LHCN-M2 (cell line): ENCODE measurements around the gene CMYA5. TPM values are rescaled to one million over a fixed set of nuclear protein-coding genes. Genes with fewer than 3 reads are reported as not detected.
"Not testable (repeated sequence)": the region's sequence is repeated elsewhere in the genome, so short reads cannot be mapped to it uniquely, and the experiment has no call there.

ENCODE experiments used
- DNase-seq: peaks from one replicate; pipeline ENCODE4 v3.0.0-alpha.2; 2012; ENCODE audit warnings: low read depth
- polyA plus RNA-seq: library from polyadenylated mRNA; unstranded; fragments of >200 nt; gene quantifications from one replicate; pipeline ENCODE4 v1.2.1, GENCODE V29; 2012; ENCODE audit warnings: missing spikeins
- total RNA-seq: library from RNA; depleted of rRNA; stranded (reverse); fragments of >200 nt; gene quantifications from 2 replicates; pipeline ENCODE4 v1.2.3, GENCODE V29; 2014; rRNA removed

Gene CMYA5
- 0.06 TPM in 2 replicates for total RNA-seq
- 0.07 TPM for polyA plus RNA-seq

GRCh38 chr5:79689541-79690466 lies at the start of gene CMYA5:
Gene CMYA5, plus strand, starts transcription at chr5:79689836. Its CDS starts 72 bp downstream, at chr5:79689908.
- peak; percentile 5 for DNase-seq

DNA sequence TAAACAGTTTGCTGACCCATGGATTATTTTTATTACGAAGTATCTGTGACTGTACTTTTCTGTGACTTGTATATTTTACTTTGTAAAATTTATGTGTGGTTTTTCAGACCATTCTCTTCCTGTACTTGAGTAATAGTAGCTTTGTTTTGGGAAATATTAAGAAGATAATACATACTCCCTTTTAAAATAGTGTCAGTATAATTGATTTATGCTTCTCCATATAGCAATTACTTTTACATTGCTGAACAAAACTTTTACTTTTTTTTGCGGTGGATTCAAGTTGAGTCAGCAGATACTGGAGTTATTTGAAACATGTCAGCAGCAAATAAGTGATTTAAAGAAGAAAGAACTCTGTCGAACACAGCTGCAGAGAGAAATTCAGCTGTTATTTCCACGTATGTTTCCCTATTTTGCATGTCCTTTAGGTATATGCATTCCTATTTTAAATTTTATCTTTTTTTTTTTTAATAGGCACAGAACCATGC lies 49.0 kb upstream of the CMYA5 start:
- no peak for DNase-seq

DNA sequence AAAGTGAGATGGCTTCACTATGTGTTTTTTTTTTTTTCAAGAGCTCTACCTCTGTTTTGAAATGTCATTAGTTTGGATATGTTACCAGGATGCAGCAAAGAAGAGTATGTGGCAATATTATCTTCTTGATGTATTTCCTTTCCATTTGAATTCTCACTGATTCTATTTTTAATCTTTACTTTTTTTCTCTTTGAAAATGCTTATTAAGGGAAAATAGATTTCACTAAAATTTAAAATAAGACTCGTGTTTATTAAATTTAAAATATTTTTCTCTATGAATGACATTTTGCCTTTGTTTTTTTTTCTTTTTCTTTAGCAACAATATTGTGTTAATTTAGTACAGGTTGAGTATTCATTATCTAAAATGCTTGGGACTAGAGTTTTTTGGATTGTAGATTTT lies 48.2 kb upstream of the CMYA5 start:
- no peak for DNase-seq

- no peak for DNase-seq
These were observed 47.4 kb upstream of the CMYA5 start for GRCh38 chr5:79642210-79642609.

- DNase-seq: no peak
These were observed 35.8 kb upstream of the CMYA5 start for GRCh38 chr5:79653843-79654242.

DNA sequence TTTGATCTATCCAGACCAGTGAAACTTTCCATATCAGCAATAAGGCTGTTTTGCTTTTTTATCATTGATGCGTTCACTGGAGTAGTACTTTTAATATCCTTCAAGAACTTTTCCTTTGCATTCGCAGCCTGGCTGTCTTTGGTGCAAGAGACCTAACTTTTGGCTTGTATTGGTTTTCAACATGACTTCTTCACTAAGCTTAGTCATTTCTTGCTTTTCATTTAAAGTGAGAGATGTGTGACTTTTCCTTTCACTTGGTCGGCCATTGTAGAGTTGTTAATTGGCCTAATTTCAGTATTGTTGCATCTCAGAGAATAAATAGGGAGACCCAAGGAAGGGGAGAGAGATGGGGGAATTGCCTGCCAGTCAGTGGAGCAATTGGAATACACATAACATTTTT lies 26.4 kb upstream of the CMYA5 start:
- DNase-seq: no peak

GRCh38 chr5:79666758-79667157 lies 22.9 kb upstream of the CMYA5 start:
- DNase-seq: no peak

- DNase-seq: no peak
These were observed 17.2 kb upstream of the CMYA5 start for GRCh38 chr5:79672392-79672791.

GRCh38 chr5:79676354-79676753 lies 13.3 kb upstream of the CMYA5 start:
- not testable (repeated sequence) for DNase-seq

DNA sequence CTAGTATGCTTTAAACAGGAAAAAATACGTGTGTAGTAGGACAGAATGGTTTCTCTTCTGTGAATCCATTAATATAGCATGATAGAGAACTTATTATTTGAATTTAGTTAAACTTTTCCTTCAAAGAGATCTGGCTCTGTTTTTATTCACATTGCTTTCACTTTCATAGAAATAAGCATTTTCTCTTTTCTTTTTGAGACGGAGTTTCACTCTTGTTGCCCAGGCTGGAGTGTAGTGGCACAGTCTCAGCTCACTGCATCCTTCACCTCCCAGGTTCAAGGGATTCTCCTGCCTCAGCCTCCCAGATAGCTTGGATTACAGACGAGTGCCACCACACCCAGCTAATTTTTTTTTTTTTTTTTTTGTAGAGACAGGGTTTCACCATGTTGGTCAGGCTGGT lies 7.5 kb upstream of the CMYA5 start:
- DNase-seq: not testable (repeated sequence)

GRCh38 chr5:79684782-79685181 lies 4.9 kb upstream of the CMYA5 start:
- no peak for DNase-seq

- DNase-seq: no peak
These were observed 4.0 kb upstream of the CMYA5 start for GRCh38 chr5:79685627-79686026.

DNA sequence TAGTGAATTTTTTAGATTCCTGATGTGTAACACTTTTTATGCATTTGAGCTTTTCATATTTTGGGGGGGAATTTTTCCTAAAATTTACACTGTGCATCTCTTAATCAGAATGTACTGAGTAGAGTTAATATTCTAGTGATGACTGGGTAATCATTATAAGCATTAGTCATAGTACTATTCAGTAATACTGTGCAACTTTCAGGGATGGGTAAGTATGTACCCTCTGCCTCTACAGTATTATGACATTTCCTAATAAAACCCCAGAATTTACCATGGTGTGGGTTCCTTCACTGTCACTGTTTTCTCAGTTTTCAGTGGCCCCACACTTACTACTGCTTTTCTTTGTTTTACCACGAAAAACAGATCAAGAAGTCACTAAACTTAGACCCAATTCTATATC lies 2.8 kb upstream of the CMYA5 start:
- DNase-seq: no peak

DNA sequence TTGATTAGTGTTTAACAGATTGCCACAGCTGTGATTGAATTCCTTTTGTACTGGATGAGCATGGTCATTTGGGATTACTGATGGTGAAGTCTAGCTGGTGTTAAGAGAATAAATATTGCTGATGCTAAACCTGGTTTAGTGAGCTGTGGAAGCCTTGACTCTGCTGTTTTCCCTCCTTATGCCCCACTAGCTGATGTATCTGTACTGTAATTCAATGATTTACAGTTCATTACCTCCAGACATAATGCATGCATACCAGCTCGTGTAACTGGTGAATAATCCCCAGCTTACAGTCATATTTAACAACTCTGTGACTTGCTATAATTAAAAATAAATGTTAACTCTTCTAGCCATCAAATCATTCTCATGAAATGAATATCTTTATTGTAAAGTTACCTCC lies 1.7 kb upstream of the CMYA5 start:
- DNase-seq: no peak

DNA sequence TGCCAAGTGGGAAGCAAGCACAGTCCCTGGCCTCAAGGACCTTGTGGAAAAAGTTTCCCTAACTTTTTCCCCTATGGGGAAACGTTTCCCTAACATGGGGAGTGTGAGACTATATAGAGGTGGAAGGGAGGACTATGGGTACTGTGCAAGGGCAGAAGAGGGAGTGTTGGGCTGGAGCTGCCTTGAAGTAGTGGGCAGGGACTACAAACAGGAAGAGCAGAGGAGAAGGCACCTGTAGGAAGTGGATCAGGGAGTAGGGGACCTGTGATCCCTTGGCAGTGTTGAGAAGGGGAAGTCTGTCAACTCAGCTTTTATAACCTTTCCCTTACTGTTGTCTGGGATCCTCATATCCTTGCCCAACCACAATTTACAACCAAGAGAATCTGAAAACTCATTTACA lies 1.4 kb downstream of the CMYA5 start:
- DNase-seq: no peak

DNA sequence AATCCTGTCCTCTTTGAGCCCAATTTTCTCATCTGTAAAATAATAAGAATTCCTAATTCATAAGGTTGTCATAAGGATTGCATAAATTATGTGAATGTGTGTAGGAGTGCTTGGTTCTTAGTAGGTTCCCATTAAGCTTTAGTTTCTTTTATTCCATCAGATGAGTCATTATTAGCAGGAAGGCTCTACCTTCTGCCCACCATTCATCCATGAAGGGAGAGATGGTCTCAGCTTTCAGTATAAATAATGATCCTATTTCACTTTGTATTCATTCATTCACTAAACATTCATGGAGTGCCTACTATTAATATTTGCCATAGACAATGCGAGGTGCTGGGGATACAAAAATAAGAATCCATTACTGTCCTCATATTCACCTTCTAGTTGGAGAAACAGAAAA lies 3.0 kb downstream of the CMYA5 start:
- DNase-seq: no peak

- DNase-seq: no peak
These were observed 4.5 kb downstream of the CMYA5 start for GRCh38 chr5:79694183-79694582.

DNA sequence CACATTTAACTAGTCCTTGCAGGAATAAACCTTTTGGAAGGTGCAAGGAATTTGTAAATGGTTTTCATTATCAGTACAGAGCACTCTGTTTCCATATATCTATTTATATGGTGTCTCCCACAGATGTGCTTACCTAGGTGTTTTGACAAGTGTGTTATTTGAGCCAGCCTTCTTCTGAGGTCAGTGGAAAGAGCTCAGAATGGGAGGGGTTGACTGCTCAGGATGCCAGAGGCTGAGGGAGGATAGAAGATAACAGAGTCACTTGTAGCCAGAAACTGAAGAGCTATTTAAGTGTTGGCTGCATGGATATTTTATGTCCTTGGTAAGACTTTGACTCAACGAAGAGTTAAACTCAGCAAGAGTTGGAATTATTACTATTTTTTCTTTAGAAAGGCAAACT lies 5.0 kb downstream of the CMYA5 start:
- no peak for DNase-seq

- DNase-seq: no peak
These were observed 5.9 kb downstream of the CMYA5 start for GRCh38 chr5:79695526-79695925.

GRCh38 chr5:79697222-79698170 lies 7.9 kb downstream of the CMYA5 start:
- no peak for DNase-seq

GRCh38 chr5:79699763-79700400 lies 10.2 kb downstream of the CMYA5 start:
- DNase-seq: no peak
